Gastrocnemius medialis (tissue), 4 donors: ENCODE results near the gene USP5.

Experiments
- POLR2A ChIP-seq, 2 donors: fragments of 450-650 bp; IDR thresholded peaks; one replicate each; pipeline ENCODE4 v1.6.1; 2017; ENCODE audit warnings: antibody characterized with exemption in 2 of 2, mild to moderate bottlenecking in 2 of 2, moderate library complexity in 2 of 2
- TF ChIP-seq, protein P1 (sequence below), 5 experiments: fragments of 450-650 bp in 3 of 5; fragments of 200-600 bp in 2 of 5; sonication (generic) in 2 of 5; IDR thresholded peaks in 4 of 5; conservative IDR thresholded peaks in 1 of 5; 1 replicate in 4 of 5; 2 replicates in 1 of 5; pipeline ENCODE4 v1.5.1; 2016 to 2019; ENCODE audit warnings: antibody characterized with exemption in 5 of 5, mild to moderate bottlenecking in 3 of 5, moderate library complexity in 3 of 5

DNA sequence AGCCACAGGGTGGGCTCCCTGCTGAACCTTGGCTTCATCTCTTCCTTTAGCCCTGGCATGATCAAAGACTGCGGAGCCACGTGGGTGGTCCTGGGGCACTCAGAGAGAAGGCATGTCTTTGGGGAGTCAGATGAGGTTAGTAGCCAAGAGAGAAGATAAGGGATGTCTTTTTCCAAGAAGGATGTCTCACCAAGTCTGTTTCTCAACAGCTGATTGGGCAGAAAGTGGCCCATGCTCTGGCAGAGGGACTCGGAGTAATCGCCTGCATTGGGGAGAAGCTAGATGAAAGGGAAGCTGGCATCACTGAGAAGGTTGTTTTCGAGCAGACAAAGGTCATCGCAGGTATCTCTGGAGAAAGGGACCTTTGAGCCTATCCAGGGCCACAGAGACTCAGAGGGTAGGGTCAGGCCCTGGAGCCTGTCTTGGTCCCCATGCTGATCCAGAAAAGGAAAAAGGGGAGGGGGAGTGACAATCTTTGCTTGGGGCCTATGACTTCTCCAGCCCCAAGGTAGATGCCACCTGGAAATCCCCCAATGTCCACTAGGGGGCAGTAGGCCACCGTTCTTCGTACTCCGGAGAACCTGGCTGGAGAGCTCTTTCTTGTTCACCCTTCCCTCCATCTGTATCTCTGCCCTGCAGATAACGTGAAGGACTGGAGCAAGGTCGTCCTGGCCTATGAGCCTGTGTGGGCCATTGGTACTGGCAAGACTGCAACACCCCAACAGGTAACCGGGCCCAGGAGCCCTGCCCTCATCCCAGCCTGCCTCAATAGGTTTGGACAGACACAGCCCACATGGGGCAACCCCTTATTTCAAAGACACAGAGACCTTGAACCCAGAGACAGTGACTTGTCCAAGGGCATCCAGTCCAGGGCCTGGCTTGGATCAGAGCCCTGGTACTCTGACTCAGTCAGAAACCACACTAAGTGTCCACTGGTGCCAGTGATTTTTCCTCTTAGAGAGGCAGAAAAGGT lies 17.4 kb downstream of the USP5 start:
- TF ChIP-seq, protein P1, sequence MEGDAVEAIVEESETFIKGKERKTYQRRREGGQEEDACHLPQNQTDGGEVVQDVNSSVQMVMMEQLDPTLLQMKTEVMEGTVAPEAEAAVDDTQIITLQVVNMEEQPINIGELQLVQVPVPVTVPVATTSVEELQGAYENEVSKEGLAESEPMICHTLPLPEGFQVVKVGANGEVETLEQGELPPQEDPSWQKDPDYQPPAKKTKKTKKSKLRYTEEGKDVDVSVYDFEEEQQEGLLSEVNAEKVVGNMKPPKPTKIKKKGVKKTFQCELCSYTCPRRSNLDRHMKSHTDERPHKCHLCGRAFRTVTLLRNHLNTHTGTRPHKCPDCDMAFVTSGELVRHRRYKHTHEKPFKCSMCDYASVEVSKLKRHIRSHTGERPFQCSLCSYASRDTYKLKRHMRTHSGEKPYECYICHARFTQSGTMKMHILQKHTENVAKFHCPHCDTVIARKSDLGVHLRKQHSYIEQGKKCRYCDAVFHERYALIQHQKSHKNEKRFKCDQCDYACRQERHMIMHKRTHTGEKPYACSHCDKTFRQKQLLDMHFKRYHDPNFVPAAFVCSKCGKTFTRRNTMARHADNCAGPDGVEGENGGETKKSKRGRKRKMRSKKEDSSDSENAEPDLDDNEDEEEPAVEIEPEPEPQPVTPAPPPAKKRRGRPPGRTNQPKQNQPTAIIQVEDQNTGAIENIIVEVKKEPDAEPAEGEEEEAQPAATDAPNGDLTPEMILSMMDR (IDR thresholded peaks at IDR 0.05 in 4 of 5, conservative IDR thresholded peaks at IDR 0.05 in 1 of 5), result peak; percentile 81 to 92 (median 90)
- TF ChIP-seq POLR2A (IDR thresholded peaks at IDR 0.05), result no peak
